Sigmoid colon (tissue), 7 donors: ENCODE results near the gene SLC25A4. TPM values are rescaled to one million over a fixed set of nuclear protein-coding genes. Genes with fewer than 3 reads are reported as not detected.

Experiments
- DNase-seq: peaks from one replicate; pipeline ENCODE4 v3.0.0-alpha.2; 2019
- H3K27ac ChIP-seq, 4 donors: fragments of 200-600 bp; sonication (generic); one replicate each; pipeline ENCODE4 v1.5.1; 2016 to 2019; ENCODE audit warnings: mild to moderate bottlenecking in 1 of 4
- H3K27me3 ChIP-seq, 3 donors: fragments of 200-600 bp; sonication (generic); one replicate each; pipeline ENCODE4 v1.5.1; 2019; ENCODE audit warnings: mild to moderate bottlenecking in 1 of 3
- H3K36me3 ChIP-seq, 4 donors: fragments of 200-600 bp; sonication (generic); one replicate each; pipeline ENCODE4 v1.5.1; 2016 to 2019
- H3K4me1 ChIP-seq, 4 donors: fragments of 200-600 bp; sonication (generic); one replicate each; pipeline ENCODE4 v1.5.1; 2017 to 2019
- H3K4me3 ChIP-seq, 4 donors: fragments of 200-600 bp; sonication (generic); one replicate each; pipeline ENCODE4 v1.5.1; 2017 to 2019; ENCODE audit warnings: mild to moderate bottlenecking in 2 of 4, moderate library complexity in 1 of 4
- H3K9me3 ChIP-seq, 4 donors: fragments of 200-600 bp in 3 of 4; sonication (generic) in 3 of 4; one replicate each; pipeline versions ENCODE4 v1.5.1 to v1.6.1; 2013 to 2019
- CTCF ChIP-seq, 4 experiments: fragments of 450-650 bp in 3 of 4; fragments of 200-600 bp in 1 of 4; IDR thresholded peaks; one replicate each; pipeline ENCODE4 v1.5.1; 2016 to 2019; ENCODE audit warnings: antibody characterized with exemption in 4 of 4, mild to moderate bottlenecking in 3 of 4, moderate library complexity in 2 of 4
- EP300 ChIP-seq, 4 donors: sonication (generic); formaldehyde crosslinking; IDR thresholded peaks; one replicate each; pipeline ENCODE4 v1.6.1; 2017; ENCODE audit warnings: antibody characterized with exemption in 4 of 4
- POLR2A ChIP-seq, 2 donors: fragments of 450-650 bp; IDR thresholded peaks; one replicate each; pipeline ENCODE4 v1.6.1; 2016; ENCODE audit warnings: antibody characterized with exemption in 2 of 2, mild to moderate bottlenecking in 2 of 2, moderate library complexity in 2 of 2
- POLR2AphosphoS5 ChIP-seq, 4 donors: sonication (generic); formaldehyde crosslinking; IDR thresholded peaks; one replicate each; pipeline ENCODE4 v1.6.1; 2017; ENCODE audit warnings: antibody characterized with exemption in 4 of 4
- WGBS, 2 donors: extraction: QIAGEN DNeasy Blood & Tissue Kit; methylation state at CpG; one replicate each; pipeline ENCODE4 v1.1.7; 2013; 5-methylcytosine and 5-hydroxymethylcytosine counted together
- intact Hi-C: fragments of 100-400 bp; cut with DNase I; formaldehyde crosslinking; loops from one replicate; pipeline ENCODE4 v1.15.1; 2023
- polyA plus RNA-seq, 3 donors: library from polyadenylated mRNA; stranded (reverse); fragments of 200-250 nt; gene quantifications; one replicate each; pipeline ENCODE4 v1.2.3, GENCODE V29; 2013
- total RNA-seq, 4 donors: library from RNA; depleted of rRNA; stranded (reverse); fragments of >200 nt; gene quantifications; one replicate each; pipeline ENCODE4 v1.1.0, GENCODE V29; 2016
- donor health status: healthy with polysubstance abuse.
- donor health status: Bipolar disorder and iron deficiency.
- donor health status: healthy.

The SLC25A4 gene
- total and polyA plus RNA-seq, 7 donors, result 22.9 to 127 (median 89.1) TPM

- TF ChIP-seq POLR2AphosphoS5 (IDR thresholded peaks at IDR 0.05), result no peak
- no peak for TF ChIP-seq EP300 (IDR thresholded peaks at IDR 0.05)
- TF ChIP-seq CTCF (IDR thresholded peaks at IDR 0.05), result no peak
- TF ChIP-seq POLR2A (IDR thresholded peaks at IDR 0.05), result no peak
- Histone ChIP-seq H3K36me3 (peaks cover 0 to 13% (median 3%) of the 10 kb centered on the region in 4 donors), H3K27ac (peak overlapping the region; percentile 88 to 98 (median 94)), H3K9me3 (no peaks in the 10 kb centered on the region), H3K4me3 (no peak overlapping the region), H3K27me3 (no peaks in the 10 kb centered on the region), H3K4me1 (peaks cover 0 to 39% (median 34%) of the 10 kb centered on the region in 4 donors)
- 85 to 93% methylated on average over 6 of the region's 6 CpGs for WGBS, 2 donors
- intact Hi-C loops, result loop anchor here (10.0 kb wide), 3 partner anchors 203 to 1637 kb away; partner anchors contain the start of genes ANKRD37, ING2 and LRP2BP
- DNase-seq, result no peak
These were observed 1.3 kb upstream of the SLC25A4 start for GRCh38 chr4:185141777-185142176.

GRCh38 chr4:185142564-185142911 lies 528 bp upstream of the SLC25A4 start:
- Histone ChIP-seq H3K4me3 (peak overlapping the region; percentile 60 to 81 (median 78)), H3K36me3 (peaks cover 0 to 19% (median 4%) of the 10 kb centered on the region in 4 donors), H3K4me1 (peaks cover 0 to 41% (median 34%) of the 10 kb centered on the region in 4 donors), H3K9me3 (no peaks in the 10 kb centered on the region), H3K27ac (peak overlapping the region; percentile 88 to 98 (median 94)), H3K27me3 (no peaks in the 10 kb centered on the region)
- TF ChIP-seq CTCF (IDR thresholded peaks at IDR 0.05) (no peak), POLR2A (IDR thresholded peaks at IDR 0.05) (no peak), EP300 (IDR thresholded peaks at IDR 0.05) (no peak), POLR2AphosphoS5 (IDR thresholded peaks at IDR 0.05) (no peak)
- intact Hi-C loops, result loop anchor here (10.0 kb wide), 3 partner anchors 202 to 1638 kb away; partner anchors contain the start of genes ANKRD37, ING2 and LRP2BP
- no peak for DNase-seq
- WGBS, 2 donors, result 3 to 8% methylated on average over 11 of the region's 11 CpGs

DNA sequence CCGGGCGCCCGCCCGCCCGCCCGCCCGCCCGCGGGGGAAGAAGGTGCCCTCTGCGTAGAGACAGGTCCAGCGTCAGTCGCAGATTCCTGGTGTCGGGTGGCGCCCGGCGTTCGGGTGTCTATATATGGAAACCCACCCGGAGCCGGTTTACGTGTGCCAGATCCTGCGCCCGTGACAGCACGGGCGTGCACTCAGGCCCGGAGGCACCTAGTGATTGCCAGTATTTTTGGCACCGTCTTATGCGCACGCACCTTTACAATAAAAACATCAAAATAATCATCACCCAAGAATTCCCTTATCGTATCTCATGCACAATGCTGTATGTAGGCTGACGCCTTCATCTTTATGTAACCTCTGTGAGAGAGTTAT lies 519 bp downstream of the SLC25A4 start:
- peak; percentile 96 for DNase-seq
- Histone ChIP-seq H3K27me3 (no peaks in the 10 kb centered on the region), H3K9me3 (no peaks in the 10 kb centered on the region), H3K4me1 (peaks cover 0 to 41% (median 34%) of the 10 kb centered on the region in 4 donors), H3K36me3 (peaks cover 0 to 25% (median 4%) of the 10 kb centered on the region in 4 donors), H3K4me3 (peak overlapping the region; percentile 60 to 81 (median 78)), H3K27ac (peak overlapping the region; percentile 88 to 98 (median 94))
- intact Hi-C loops, result loop anchor here (10.0 kb wide), 3 partner anchors 201 to 1639 kb away; partner anchors contain the start of genes ANKRD37, ING2 and LRP2BP
- WGBS, 2 donors, result 1 to 2% methylated on average over 30 of the region's 30 CpGs
- TF ChIP-seq POLR2AphosphoS5 (IDR thresholded peaks at IDR 0.05), result peak; percentile 35 to 85 (median 69)
- peak; percentile 8 to 47 for TF ChIP-seq POLR2A (IDR thresholded peaks at IDR 0.05)
- TF ChIP-seq CTCF (IDR thresholded peaks at IDR 0.05), result no peak
- TF ChIP-seq EP300 (IDR thresholded peaks at IDR 0.05), result peak in 3 of 4 donors; percentile 21 to 91 (median 64)

DNA sequence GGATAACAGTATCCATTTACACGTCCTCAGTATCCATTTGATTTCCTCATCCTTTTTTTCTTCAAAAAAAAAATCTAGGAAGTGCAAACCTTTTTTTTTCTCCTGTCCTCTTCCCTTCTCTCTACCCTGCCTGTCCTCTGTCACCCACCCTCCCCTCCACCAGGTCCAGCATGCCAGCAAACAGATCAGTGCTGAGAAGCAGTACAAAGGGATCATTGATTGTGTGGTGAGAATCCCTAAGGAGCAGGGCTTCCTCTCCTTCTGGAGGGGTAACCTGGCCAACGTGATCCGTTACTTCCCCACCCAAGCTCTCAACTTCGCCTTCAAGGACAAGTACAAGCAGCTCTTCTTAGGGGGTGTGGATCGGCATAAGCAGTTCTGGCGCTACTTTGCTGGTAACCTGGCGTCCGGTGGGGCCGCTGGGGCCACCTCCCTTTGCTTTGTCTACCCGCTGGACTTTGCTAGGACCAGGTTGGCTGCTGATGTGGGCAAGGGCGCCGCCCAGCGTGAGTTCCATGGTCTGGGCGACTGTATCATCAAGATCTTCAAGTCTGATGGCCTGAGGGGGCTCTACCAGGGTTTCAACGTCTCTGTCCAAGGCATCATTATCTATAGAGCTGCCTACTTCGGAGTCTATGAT lies 1.7 kb downstream of the SLC25A4 start:
- H3K27ac ChIP-seq, result peak overlapping the region; percentile 88 to 98 (median 94)
- intact Hi-C loops, result loop anchor here (2.0 to 10.0 kb wide), 6 partner anchors 38 to 1640 kb away; partner anchors contain the start of genes ANKRD37, CFAP97, ING2 and LRP2BP
- peak overlapping the region; percentile 6 to 78 (median 69) for H3K4me3 ChIP-seq

DNA sequence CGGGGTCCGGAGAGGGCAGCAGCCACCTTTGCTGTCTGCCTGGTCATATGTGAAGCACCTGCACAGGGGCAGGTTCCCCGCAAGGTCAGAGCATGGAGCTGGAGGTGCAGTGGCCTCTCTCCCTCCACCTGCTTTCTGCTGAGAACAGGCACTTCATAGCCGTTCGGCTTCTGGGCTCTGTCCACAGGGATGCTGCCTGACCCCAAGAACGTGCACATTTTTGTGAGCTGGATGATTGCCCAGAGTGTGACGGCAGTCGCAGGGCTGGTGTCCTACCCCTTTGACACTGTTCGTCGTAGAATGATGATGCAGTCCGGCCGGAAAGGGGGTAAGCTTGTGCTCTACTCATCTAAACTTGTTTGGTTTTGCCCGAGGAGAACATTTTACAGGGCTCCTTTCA lies 2.5 kb downstream of the SLC25A4 start:
- TF ChIP-seq POLR2A (IDR thresholded peaks at IDR 0.05), result no peak
- peak in 1 of 4 donors; percentile 55 for TF ChIP-seq EP300 (IDR thresholded peaks at IDR 0.05)
- no peak for TF ChIP-seq CTCF (IDR thresholded peaks at IDR 0.05)
- peak in 3 of 4 donors; percentile 47 to 60 (median 52) for TF ChIP-seq POLR2AphosphoS5 (IDR thresholded peaks at IDR 0.05)
- Histone ChIP-seq H3K4me1 (peaks cover 0 to 51% (median 43%) of the 10 kb centered on the region in 4 donors), H3K27me3 (no peaks in the 10 kb centered on the region), H3K9me3 (no peaks in the 10 kb centered on the region), H3K27ac (peak overlapping the region; percentile 88 to 98 (median 94)), H3K36me3 (peaks cover 0 to 25% (median 4%) of the 10 kb centered on the region in 4 donors), H3K4me3 (peak overlapping the region in 3 of 4 donors; percentile 60 to 78 (median 78))
- peak; percentile 82 for DNase-seq
- intact Hi-C loops, result loop anchor here (2.0 to 10.0 kb wide), 6 partner anchors 37 to 1641 kb away; partner anchors contain the start of genes ANKRD37, CFAP97, ING2 and LRP2BP
- 90% methylated on average over 13 of the region's 13 CpGs for WGBS, 2 donors

More for the DNA sequence above, 1.7 kb downstream of the SLC25A4 start:
- H3K27me3 ChIP-seq, result no peaks in the 10 kb centered on the region
- H3K9me3 ChIP-seq, result no peaks in the 10 kb centered on the region
- TF ChIP-seq EP300 (IDR thresholded peaks at IDR 0.05), result no peak
- peak in 1 of 4 donors; percentile 20 for TF ChIP-seq POLR2AphosphoS5 (IDR thresholded peaks at IDR 0.05)
- WGBS, 2 donors, result 91 to 93% methylated on average over 16 of the region's 16 CpGs
- H3K4me1 ChIP-seq, result peaks cover 0 to 51% (median 43%) of the 10 kb centered on the region in 4 donors
- peaks cover 0 to 25% (median 4%) of the 10 kb centered on the region in 4 donors for H3K36me3 ChIP-seq
- DNase-seq, result no peak
